NCI-H2171 treated with DMSO at 0.1 percent for 48 hours (cell line): Measurements from ENCODE around the gene RAB20.
"Not testable (repeated sequence)": the region's sequence is repeated elsewhere in the genome, so short reads cannot be mapped to it uniquely, and the experiment has no call there.

Experiments used
- DNase-seq: peaks from one replicate; lab custom pipeline; 2025; lab: John Stamatoyannopoulos, UW

Gene RAB20

DNA sequence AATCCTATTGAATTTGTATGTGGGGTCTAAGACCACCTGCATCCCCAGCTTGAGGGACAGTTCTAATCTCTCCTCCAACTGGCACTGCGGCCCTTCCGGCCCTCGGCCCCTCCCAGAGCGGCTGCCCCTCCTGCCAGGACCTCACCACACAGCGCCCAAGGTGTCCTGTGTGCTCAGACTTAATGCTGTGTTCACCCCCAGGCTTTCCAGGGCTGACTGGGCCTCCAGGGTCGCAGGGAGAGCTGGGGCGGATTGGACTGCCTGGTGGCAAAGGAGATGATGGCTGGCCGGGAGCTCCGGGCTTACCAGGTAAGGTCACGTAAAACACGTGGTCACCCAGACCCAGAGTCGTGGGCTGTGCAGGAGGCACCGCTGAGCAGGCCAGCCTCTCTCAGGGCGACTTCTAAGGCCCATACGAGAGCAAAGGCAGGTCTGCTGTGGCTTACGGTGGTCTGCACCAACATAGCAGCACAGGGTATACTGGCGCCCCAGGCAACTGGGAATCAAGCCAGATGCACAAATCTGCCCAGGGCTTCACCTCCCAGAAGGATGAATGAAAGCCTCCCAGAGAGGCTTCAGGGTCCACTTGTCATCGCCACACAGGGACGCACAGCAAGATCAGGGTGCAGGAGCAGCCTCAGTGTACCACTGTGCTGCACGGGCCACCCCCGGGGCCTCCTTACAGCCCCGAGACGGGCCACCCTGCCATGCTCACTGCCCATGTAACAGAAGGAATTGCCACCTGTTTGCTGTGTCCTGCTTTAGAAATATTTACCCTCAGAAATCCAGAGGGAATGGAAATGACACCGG is 69.4 kb downstream of the RAB20 start:
- DNase-seq = no peak

DNA sequence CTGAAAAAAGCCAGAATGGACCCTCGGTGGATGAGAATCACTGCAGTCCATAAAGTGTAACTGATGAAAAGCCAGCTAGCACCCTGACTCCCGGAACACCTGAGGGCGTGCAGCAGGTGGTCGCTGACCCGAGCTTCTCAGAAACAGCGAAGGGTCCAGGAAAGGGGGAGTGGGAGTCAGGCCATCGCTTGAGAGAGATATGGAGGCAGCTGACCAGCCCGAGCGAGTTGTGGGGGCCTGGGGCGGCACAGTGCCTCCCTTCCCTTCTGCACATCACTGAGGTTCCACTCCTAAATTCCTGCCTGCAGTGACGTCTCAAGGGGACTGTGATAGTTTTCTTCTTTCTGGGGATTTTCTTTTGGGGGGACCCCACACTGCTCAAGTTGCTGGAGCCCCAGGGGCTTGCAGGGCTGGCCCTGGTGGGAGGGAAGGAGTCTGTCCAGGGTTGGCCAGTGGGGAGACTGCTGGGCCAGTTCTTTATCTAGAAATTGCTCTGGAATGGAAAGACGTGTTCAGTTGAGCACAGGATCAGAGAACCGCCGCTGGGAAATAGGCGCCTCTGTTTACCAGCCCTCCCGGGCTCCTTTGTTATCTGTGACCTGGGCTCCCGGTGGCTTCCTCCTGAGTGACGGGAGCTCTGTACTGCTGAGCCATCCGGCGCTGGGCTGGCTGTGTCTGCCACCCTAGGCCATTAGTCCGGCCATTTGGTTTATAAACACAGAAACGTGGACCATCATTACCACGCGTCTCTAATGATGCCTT is 71.3 kb downstream of the RAB20 start:
- DNase-seq = no peak

DNA sequence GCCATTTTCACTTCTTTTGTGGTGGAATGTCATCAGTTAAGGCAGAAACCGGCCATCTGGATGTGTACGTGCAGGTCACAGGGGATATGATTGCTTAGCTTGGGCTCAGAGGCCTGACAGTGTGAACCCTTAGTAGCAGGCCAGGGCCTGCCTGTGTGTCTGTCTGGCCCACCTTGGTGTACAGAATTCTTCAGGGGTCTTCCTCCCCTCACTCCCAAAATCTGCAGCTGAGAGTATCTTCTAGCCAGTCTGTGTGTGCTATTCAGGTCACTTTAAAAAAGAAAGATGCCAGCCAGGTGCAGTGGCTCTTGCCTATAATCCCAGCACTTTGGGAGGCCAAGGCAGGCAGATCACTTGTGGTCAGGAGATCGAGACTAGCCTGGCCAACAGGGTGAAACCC is 74.6 kb downstream of the RAB20 start:
- not testable (repeated sequence) for DNase-seq

DNA sequence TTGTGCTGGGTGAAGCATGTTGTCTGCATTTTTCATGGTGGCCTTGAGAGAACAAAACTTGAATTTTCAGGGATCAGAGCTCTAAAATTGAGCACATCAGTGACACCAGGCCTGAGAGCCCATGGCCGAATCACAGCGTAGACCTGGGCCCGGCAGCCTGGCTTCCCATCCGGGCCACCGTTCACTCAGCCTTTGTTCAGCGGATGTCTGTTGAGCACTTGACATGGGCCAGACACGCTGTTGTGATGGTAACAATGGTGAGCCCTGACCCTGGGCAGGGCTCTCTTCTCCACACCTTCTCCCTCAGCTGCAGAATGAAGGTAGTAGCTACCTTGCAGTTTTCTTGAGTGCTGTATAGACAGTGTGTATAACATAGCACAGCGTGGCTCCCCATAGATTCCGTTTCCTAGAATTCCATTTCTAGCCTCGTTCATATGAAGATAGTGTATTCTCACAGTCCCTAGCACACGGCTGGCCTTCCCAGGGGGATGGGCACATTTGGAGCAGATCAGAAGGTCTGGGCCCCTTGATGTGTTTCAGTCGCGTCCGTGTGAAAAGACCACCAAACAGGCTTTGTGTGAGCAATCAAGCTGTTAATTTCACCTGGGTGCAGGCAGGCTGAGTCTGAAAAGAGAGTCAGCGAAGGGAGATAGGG is 75.3 kb downstream of the RAB20 start:
- no peak for DNase-seq

GRCh38 chr13:110485604-110486003 is 75.9 kb downstream of the RAB20 start:
- no peak for DNase-seq

DNA sequence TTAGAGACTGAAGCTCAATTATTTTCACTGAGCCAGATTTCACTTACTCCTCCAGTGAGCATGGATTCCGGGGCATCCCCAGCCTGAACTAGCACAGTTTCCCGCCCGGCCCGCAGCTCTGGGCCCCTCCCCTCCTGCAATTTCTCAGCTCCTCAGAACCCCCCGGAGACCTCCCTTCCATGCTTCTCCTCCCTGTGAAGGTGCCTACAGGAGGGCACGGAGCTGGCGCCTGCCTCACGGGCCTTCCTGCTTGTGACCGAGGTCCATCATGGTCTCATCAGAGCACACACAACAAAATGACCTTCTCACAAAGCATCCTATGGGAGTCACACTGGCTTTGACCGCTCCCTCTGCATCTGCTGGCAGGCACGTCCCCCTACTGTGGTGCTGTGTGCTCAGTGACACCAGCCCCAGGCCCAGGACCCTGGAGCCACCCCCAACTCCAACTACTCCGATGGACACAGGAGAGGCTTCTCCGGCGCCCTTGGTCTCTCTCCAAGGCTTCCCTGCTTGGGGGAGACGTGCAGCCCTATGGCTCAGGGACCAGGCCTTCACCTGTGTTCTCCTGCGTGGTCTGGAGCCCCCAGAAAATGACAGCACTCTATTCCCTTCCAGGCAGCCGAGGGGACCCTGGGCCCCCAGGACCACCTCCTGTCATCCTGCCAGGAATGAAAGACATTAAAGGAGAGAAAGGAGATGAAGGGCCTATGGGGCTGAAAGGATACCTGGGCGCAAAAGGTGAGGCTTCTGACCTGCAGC is 77.1 kb downstream of the RAB20 start:
- DNase-seq = no peak

DNA sequence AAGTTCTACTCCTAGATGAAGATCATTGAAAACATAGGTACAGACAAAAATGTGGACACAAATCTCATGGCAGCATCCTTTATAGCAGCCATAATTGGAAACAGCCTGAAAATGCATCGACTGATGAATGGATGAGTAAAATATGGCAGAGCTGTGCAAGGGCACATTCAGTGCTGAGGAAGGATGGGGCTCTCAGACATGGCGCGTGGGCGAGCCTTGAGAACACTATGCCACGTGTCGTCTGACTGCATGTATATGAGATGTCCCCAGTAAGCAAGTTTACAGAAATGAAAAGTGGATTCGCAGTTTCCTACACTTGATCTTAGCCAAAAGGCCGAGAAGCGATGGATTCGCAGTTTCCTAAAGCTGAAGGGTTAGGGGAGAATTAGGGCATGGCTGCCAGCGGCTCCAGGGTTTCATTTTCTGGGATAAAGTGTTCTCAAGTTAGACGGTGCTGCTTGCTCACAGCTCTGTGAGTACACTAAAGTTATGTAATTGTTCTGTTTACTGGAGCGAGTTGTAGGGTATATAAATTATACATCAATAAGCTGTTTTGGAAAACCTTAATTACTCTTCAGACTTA is 78.0 kb downstream of the RAB20 start:
- no peak for DNase-seq

DNA sequence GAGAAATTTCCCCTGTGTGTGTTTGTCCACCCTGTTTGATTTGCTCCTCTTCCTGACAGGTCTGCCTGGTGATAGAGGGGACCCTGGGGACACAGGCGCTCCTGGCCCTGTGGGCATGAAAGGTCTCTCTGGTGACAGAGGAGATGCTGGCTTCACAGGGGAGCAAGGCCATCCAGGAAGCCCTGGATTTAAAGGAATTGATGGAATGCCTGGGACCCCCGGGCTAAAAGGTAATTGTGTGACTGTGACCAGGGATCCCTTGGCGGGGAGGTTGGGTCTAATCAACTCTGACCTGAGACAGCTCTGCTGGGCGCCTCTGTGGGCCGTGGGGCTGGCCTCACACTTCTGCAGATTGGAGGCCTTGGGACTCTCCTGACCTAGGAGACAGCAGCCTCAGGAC is 81.4 kb downstream of the RAB20 start:
- no peak for DNase-seq

DNA sequence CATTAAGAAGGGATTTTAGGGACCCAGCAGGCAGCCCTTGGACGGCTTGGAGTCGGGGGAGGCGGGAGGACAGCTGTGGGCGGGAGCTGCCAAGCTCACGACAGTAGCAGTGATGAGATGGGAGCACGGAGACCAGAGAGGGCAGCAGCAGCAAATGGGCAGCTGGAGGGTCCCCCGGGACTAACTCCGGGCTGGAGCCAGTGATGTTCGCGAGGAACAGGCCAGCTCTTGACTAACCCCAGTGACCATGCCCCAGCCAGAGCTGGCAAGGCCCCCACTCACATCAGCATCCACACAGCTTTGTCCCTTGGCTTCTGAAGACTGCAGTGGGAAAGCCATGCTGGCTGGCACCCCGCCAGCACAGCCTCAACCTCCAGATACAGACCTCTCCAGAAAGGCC is 81.9 kb downstream of the RAB20 start:
- DNase-seq = no peak

GRCh38 chr13:110479215-110479545 is 82.3 kb downstream of the RAB20 start:
- DNase-seq = no peak

- DNase-seq = no peak
Observed at GRCh38 chr13:110478405-110479214, 82.9 kb downstream of the RAB20 start.

GRCh38 chr13:110477706-110478245 is 83.7 kb downstream of the RAB20 start:
- no peak for DNase-seq

GRCh38 chr13:110476220-110476617 is 85.3 kb downstream of the RAB20 start:
- DNase-seq = no peak

DNA sequence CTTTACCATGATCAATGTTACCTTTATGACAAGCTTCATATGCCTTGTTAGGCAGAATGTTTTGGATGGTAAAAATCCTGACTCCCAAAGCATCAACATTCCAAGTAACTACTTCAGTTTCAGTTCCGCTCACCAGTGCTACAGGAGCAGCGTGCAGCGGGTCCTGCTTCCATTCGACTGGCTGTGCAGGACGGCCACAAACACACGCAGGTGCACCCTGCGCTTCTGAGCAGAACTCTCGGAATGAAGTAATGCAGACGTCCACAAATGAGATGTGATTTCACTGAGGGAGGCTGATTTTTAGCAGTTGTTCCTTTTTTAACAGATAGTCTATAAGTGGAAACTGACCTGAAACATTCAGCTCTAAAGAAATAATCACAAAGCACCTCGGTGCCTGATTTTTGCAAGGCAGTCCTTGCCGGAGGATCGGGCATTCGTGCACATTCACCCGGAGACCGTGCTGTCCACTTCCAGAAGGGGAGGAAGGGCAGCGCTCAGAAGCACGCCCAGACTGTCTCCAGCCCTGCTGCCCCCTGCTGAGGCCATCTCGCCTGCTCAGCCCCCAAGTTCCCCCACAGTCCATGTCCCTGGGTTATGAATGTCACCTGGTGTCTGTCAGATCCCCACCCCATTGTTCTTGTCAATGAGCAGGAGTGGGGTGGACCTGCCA is 85.8 kb downstream of the RAB20 start:
- DNase-seq = no peak

GRCh38 chr13:110475117-110475516 is 86.4 kb downstream of the RAB20 start:
- no peak for DNase-seq

GRCh38 chr13:110474713-110475112 is 86.8 kb downstream of the RAB20 start:
- DNase-seq = no peak
